Fibroblast of peridontal ligament (primary cell): ENCODE data around the gene KRT72.

Experiments
- DNase-seq: peaks from one replicate; pipeline ENCODE4 v3.0.0-alpha.2; 2010; ENCODE audit errors: extremely low read depth

KRT72 gene

DNA sequence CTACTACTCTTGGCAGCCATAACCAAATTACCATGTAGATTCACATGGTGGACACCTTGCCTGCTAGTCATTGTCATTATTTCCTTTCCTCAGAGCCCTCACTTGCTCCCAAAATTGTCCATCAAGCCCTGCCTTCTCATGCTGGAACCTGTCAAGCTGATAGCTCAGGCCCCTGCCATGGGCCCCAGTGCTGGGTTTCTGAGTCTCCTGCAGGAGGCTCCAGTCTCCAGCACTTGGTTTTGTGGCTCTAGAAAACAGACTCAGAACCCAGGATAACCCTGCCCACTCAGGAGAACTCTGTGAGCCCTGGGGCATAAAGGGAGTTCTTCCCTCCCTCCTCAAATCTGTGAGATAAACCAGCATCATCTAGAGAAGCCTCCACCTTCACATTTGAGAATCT lies 59.1 kb downstream of the KRT72 start:
- DNase-seq, result no peak

- DNase-seq, result no peak
These were observed 59.6 kb downstream of the KRT72 start for GRCh38 chr12:52541709-52542108.

DNA sequence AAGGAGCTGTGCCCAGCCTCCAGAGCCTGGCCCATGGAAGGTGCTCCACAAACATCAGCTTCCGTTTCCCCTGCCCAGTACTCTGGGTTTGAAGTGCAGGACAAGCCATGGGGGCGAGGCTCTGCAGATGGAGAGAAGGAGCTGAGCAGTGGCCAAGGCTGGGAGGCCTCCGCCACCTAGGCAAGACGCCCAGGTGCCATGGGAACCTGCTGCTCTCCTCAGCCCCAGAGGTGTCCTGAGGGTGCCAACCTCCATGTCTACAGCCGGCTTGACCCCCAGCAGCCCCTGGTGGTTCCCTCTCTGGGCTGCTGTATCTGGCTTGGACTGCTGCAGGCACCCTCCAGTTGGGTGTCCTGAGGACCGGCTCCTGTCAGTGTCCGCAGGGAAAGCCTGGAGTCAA lies 60.7 kb downstream of the KRT72 start:
- no peak for DNase-seq

GRCh38 chr12:52539821-52540173 lies 61.5 kb downstream of the KRT72 start:
- no peak for DNase-seq

GRCh38 chr12:52539083-52539820 lies 62.0 kb downstream of the KRT72 start:
- peak; percentile 26 for DNase-seq

DNA sequence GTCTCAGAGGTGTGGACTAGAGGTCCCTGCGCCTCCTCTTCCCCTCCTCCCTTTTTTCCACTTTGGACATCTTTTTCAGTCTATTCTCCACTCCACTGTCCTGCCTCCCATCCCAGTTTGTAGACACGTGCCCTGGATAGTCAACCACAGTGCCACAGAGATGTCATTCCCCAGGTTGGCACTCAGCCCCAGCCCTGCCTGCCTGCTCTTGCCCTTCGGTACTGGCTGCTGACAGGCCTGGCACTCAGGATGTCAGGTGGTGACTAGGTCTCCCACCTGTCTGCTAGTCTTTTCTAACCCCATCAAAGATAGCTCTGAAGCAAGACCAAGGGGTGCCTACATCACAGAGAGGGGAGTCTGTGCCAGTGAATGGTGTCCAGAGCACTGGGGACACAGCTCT lies 64.2 kb downstream of the KRT72 start:
- DNase-seq, result no peak
